CD4-positive, alpha-beta T cell (primary cell): ENCODE measurements around the gene GALNT7. TPM values are rescaled to one million over a fixed set of nuclear protein-coding genes. Genes with fewer than 3 reads are reported as not detected.

Experiments used
- ATAC-seq: fragments of 200-7000 bp; cut with Tn5 transposase; one replicate; pipeline ENCODE4 v1.10.0; 2022; ENCODE audit warnings: mild to moderate bottlenecking; ENCODE audit not compliant: poor library complexity
- CTCF ChIA-PET: fragments of 350-600 bp; sonication (Branson Sonifier 250); formaldehyde crosslinking; loops from one replicate; lab custom pipeline; 2021; ENCODE audit warnings: antibody characterized with exemption, inconsistent platforms; lab: Charles Lee
- POLR2A ChIA-PET: fragments of 350-600 bp; sonication (Branson Sonifier 250); formaldehyde crosslinking; loops from one replicate; lab custom pipeline; 2021; ENCODE audit warnings: antibody characterized with exemption, inconsistent platforms; lab: Charles Lee
- DNase-seq, 14 experiments: peaks; one replicate each; pipeline ENCODE4 v3.0.0-alpha.2; 2013 to 2020; ENCODE audit warnings: mixed read lengths in 2 of 14
- H3K27ac ChIP-seq, 2 donors: one replicate each; pipeline versions ENCODE4 v1.5.1 to v1.7.0; 2013; ENCODE audit warnings: low read length in 2 of 2, low read depth in 1 of 2, mild to moderate bottlenecking in 1 of 2
- H3K27me3 ChIP-seq, 2 experiments: 1 replicate in 1 of 2; 2 replicates in 1 of 2; pipeline versions ENCODE4 v1.6.1 to v1.7.0; 2013; ENCODE audit warnings: low read length in 2 of 2, control low read depth in 1 of 2, mild to moderate bottlenecking in 1 of 2, moderate library complexity in 1 of 2; ENCODE audit not compliant: insufficient read depth in 2 of 2, control insufficient read depth in 1 of 2
- H3K36me3 ChIP-seq: one replicate; pipeline ENCODE4 v1.6.1; 2013; ENCODE audit warnings: low read length, control low read depth; ENCODE audit not compliant: insufficient read depth
- H3K4me1 ChIP-seq: one replicate; pipeline ENCODE4 v1.6.1; 2013; ENCODE audit warnings: low read length, control low read depth; ENCODE audit not compliant: insufficient read depth
- H3K4me3 ChIP-seq: one replicate; pipeline ENCODE4 v1.5.1; 2013; ENCODE audit warnings: mild to moderate bottlenecking, low read length, moderate library complexity
- H3K9me3 ChIP-seq, 2 experiments: 1 replicate in 1 of 2; 2 replicates in 1 of 2; pipeline versions ENCODE4 v1.6.1 to v1.7.0; 2013; ENCODE audit warnings: low read length in 2 of 2, mild to moderate bottlenecking in 2 of 2, control low read depth in 1 of 2, moderate library complexity in 1 of 2; ENCODE audit not compliant: control insufficient read depth in 1 of 2, insufficient read depth in 1 of 2
- H3K27ac Mint-ChIP-seq: one replicate; pipeline ENCODE4 v1.8.0; 2020; ENCODE audit warnings: mixed read lengths
- H3K27me3 Mint-ChIP-seq: one replicate; pipeline ENCODE4 v1.8.0; 2021; ENCODE audit warnings: mixed read lengths
- H3K36me3 Mint-ChIP-seq: one replicate; pipeline ENCODE4 v1.8.0; 2021; ENCODE audit warnings: low read depth, mixed read lengths
- H3K4me1 Mint-ChIP-seq: one replicate; pipeline ENCODE4 v1.8.0; 2021; ENCODE audit warnings: low read depth, mixed read lengths
- H3K4me3 Mint-ChIP-seq: one replicate; pipeline ENCODE4 v1.8.0; 2020; ENCODE audit warnings: mild to moderate bottlenecking, mixed read lengths
- H3K9me3 Mint-ChIP-seq: one replicate; pipeline ENCODE4 v1.8.0; 2020; ENCODE audit warnings: mixed read lengths
- intact Hi-C, 2 experiments: fragments of 100-400 bp; cut with DNase I in 1 of 2; cut with micrococcal nuclease in 1 of 2; formaldehyde crosslinking; loops; one replicate each; pipeline versions ENCODE4 v1.15.1 to v1.9.0; 2023 to 2025; cut with DNase I, micrococcal nuclease
- total RNA-seq, 174 experiments: library from RNA in 2 of 174; stranded (reverse) in 2 of 174; gene quantifications; one replicate each; pipeline ENCODE4 v1.2.3 and lab custom pipeline; 2021 to 2026
- TF ChIP-seq, protein P1 (sequence below): fragments of 200-600 bp; IDR thresholded peaks from one replicate; pipeline ENCODE4 v1.8.0; 2022; ENCODE audit warnings: antibody characterized with exemption, mild to moderate bottlenecking

GALNT7 gene
- total RNA-seq, 2 experiments from 2014 or later: 4.6 to 4.8 TPM

DNA sequence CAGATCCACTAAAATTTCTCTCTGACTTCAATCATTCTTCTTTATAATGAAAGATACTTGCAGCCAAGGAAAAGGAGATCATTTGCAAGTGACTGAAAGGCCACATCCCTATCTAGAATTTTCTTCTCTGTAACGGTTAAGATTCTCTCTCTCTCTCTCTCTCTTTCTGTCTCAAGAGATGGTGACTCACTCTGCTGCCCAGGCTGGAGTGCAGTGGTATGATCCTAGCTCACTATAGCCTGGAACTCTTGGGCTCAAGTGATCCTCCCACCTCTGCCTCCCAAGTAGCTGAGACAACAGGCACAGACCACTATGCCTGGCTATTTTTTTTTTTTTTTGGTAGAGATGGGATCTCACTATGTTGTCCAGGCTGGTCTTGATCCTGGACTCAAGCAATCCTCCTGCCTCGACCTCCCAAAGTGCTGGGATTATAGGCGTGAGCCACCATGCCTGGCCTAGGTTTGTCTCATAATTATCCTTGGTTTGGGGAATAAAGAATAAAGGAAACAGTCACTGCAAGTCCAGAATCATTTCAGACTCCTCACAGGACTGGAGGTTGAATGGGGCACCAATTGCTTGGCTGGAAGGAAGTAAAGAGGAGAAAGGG is 33.3 kb upstream of the GALNT7 start:
- CTCF ChIA-PET: no interaction called here
- intact Hi-C loops: no loop called here
- no peaks in the 10 kb centered on the region for H3K27me3 ChIP-seq
- H3K27me3 Mint-ChIP-seq: no peaks in the 10 kb centered on the region
- H3K27ac ChIP-seq: no peak overlapping the region
- POLR2A ChIA-PET: no interaction called here
- no peaks in the 10 kb centered on the region for H3K4me1 Mint-ChIP-seq
- H3K4me1 ChIP-seq: no peaks in the 10 kb centered on the region
- TF ChIP-seq, protein P1, sequence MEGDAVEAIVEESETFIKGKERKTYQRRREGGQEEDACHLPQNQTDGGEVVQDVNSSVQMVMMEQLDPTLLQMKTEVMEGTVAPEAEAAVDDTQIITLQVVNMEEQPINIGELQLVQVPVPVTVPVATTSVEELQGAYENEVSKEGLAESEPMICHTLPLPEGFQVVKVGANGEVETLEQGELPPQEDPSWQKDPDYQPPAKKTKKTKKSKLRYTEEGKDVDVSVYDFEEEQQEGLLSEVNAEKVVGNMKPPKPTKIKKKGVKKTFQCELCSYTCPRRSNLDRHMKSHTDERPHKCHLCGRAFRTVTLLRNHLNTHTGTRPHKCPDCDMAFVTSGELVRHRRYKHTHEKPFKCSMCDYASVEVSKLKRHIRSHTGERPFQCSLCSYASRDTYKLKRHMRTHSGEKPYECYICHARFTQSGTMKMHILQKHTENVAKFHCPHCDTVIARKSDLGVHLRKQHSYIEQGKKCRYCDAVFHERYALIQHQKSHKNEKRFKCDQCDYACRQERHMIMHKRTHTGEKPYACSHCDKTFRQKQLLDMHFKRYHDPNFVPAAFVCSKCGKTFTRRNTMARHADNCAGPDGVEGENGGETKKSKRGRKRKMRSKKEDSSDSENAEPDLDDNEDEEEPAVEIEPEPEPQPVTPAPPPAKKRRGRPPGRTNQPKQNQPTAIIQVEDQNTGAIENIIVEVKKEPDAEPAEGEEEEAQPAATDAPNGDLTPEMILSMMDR: no peak
- DNase-seq: no peak
- ATAC-seq: no peak
- H3K9me3 Mint-ChIP-seq: no peaks in the 10 kb centered on the region
- H3K36me3 Mint-ChIP-seq: no peaks in the 10 kb centered on the region
- no peak overlapping the region for H3K4me3 ChIP-seq
- no peak overlapping the region for H3K4me3 Mint-ChIP-seq
- no peaks in the 10 kb centered on the region for H3K36me3 ChIP-seq
- no peak overlapping the region for H3K27ac Mint-ChIP-seq
- H3K9me3 ChIP-seq: no peaks in the 10 kb centered on the region

DNA sequence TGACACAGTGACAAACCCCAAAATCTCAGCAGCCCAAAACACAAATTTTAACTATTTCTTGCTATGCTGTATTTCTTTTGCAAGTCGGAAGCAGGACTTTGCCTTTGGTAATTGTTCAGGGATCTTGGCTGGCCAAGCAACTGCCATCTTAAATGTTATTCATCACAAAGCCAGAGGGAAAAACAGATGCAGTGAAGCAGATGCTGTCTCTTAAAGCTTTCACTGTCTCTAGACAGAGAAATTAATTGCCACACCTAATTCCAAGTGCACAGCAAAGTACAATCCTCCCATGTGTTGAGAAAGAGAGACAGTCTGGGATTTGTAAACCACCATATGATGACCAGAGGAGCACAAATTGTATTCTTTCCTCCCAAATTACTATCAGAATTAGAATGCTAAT is 30.0 kb upstream of the GALNT7 start:
- H3K4me1 Mint-ChIP-seq: no peaks in the 10 kb centered on the region
- intact Hi-C loops: no loop called here
- H3K27me3 Mint-ChIP-seq: peaks cover 4% of the 10 kb centered on the region
- Histone ChIP-seq H3K36me3 (no peaks in the 10 kb centered on the region), H3K4me1 (no peaks in the 10 kb centered on the region), H3K27ac (no peak overlapping the region), H3K9me3 (no peaks in the 10 kb centered on the region), H3K4me3 (no peak overlapping the region), H3K27me3 (no peaks in the 10 kb centered on the region)
- H3K36me3 Mint-ChIP-seq: no peaks in the 10 kb centered on the region
- ATAC-seq (no peak), DNase-seq (no peak)
- TF ChIP-seq, protein P1: no peak
- H3K4me3 Mint-ChIP-seq: no peak overlapping the region
- POLR2A ChIA-PET: no interaction called here
- H3K27ac Mint-ChIP-seq: no peak overlapping the region
- CTCF ChIA-PET: no interaction called here
- H3K9me3 Mint-ChIP-seq: no peaks in the 10 kb centered on the region

DNA sequence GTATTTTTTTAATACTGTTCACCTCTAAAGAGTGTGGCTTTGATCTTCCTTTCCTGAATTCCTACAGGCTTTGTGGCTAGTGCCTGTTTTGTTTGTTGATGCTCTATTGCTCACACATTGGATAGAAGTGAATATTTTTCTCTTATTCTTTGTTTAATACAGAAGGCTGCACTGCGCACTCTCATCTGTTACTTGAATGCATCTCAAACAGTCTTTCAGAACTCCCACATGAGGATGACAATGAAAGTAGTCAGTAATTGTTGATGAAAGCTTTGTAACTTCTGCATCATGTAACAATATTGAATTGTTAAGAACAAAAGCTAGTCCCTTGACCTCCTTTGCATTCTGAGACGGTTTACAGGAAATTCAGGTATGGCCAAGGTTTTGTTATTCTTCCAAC is 29.1 kb upstream of the GALNT7 start:
- ChIA-PET POLR2A (no interaction called here), CTCF (no interaction called here)
- no peak overlapping the region for H3K4me3 ChIP-seq
- H3K36me3 ChIP-seq: no peaks in the 10 kb centered on the region
- no peak overlapping the region for H3K27ac ChIP-seq
- Mint-ChIP-seq H3K36me3 (no peaks in the 10 kb centered on the region), H3K4me1 (no peaks in the 10 kb centered on the region), H3K9me3 (no peaks in the 10 kb centered on the region), H3K27ac (no peak overlapping the region), H3K4me3 (no peak overlapping the region), H3K27me3 (peaks cover 4% of the 10 kb centered on the region)
- H3K4me1 ChIP-seq: no peaks in the 10 kb centered on the region
- no peaks in the 10 kb centered on the region for H3K27me3 ChIP-seq
- H3K9me3 ChIP-seq: no peaks in the 10 kb centered on the region
- TF ChIP-seq, protein P1: no peak
- DNase-seq: no peak
- intact Hi-C loops: no loop called here
- no peak for ATAC-seq
